HCT116 (cell line): ENCODE results near the gene ALKBH7. TPM values are rescaled to one million over a fixed set of nuclear protein-coding genes. Genes with fewer than 3 reads are reported as not detected.

ENCODE experiments used
- ATAC-seq: fragments of 200-7000 bp; cut with Tn5 transposase; 2 replicates; pipeline ENCODE4 v1.9.1; 2020; ENCODE audit warnings: mild to moderate bottlenecking, moderate library complexity
- BruUV-seq: library from RNA; stranded (reverse); fragments of 400-500 nt; replicated peaks from 2 replicates; lab custom pipeline; 2021; lab: Mats Ljungman, UMichigan
- CTCF ChIA-PET: fragments of 300-600 bp; sonication (Branson Sonifier 250); formaldehyde crosslinking; loops from one replicate; lab custom pipeline; 2021; ENCODE audit warnings: antibody characterized with exemption; lab: Charles Lee
- POLR2A ChIA-PET: fragments of 300-600, 350-600 bp; sonication (Branson Sonifier 250); formaldehyde crosslinking; loops from one replicate; lab custom pipeline; 2021; ENCODE audit warnings: antibody characterized with exemption; lab: Charles Lee
- RAD21 ChIA-PET, 2 experiments: fragments of 300-600 bp; sonication (Branson Sonifier 250); formaldehyde crosslinking; loops; one replicate each; lab custom pipeline; 2023; ENCODE audit warnings: low total read pairs in 2 of 2; ENCODE audit not compliant: uncharacterized antibody in 2 of 2, unreplicated experiment in 2 of 2, low non-redundant PET in 1 of 2; lab: Charles Lee
- DNase-seq: peaks from one replicate; pipeline ENCODE4 v3.0.0-alpha.2; 2010; ENCODE audit warnings: low read depth, low spot score
- H2AFZ ChIP-seq: fragments of 200-600 bp; shearing (Covaris generic), sonication (generic); 2 replicates; pipeline ENCODE4 v1.6.1; 2017; ENCODE audit warnings: low read depth, mixed run types, mixed read lengths, antibody characterized with exemption, low read length; ENCODE audit not compliant: poor library complexity, severe bottlenecking
- H3K27ac ChIP-seq: 2 replicates; pipeline ENCODE4 v1.5.1; 2012; ENCODE audit warnings: low read depth, low read length
- H3K27me3 ChIP-seq: fragments of 200-600 bp; sonication (generic); 2 replicates; pipeline ENCODE4 v1.6.1; 2016; ENCODE audit warnings: mixed run types, low read length, mixed read lengths; ENCODE audit not compliant: insufficient read depth
- H3K36me3 ChIP-seq, 2 experiments: fragments of 200-500 bp in 1 of 2; fragments of 200-600 bp in 1 of 2; sonication (Bioruptor generic) in 1 of 2; sonication (generic) in 1 of 2; 2 replicates each; pipeline versions ENCODE4 v1.5.1 to v1.6.1; 2014 to 2016; ENCODE audit warnings: low read length in 2 of 2, inconsistent platforms in 1 of 2, mixed read lengths in 1 of 2, mixed run types in 1 of 2; ENCODE audit not compliant: insufficient read depth in 2 of 2, control insufficient read depth in 1 of 2
- H3K4me1 ChIP-seq, 2 experiments: fragments of 200-600 bp in 1 of 2; sonication (generic) in 1 of 2; 2 replicates each; pipeline versions ENCODE4 v1.5.1 to v1.6.1; 2012 to 2017; ENCODE audit warnings: low read length in 2 of 2, inconsistent platforms in 1 of 2, mild to moderate bottlenecking in 1 of 2, mixed read lengths in 1 of 2, mixed run types in 1 of 2, moderate library complexity in 1 of 2; ENCODE audit not compliant: insufficient read depth in 2 of 2, control insufficient read depth in 1 of 2
- H3K4me2 ChIP-seq: fragments of 200-600 bp; sonication (generic); 2 replicates; pipeline ENCODE4 v1.6.1; 2017; ENCODE audit warnings: mixed run types, low read length, mixed read lengths
- H3K4me3 ChIP-seq, 2 experiments: fragments of 200-600 bp in 1 of 2; sonication (generic) in 1 of 2; replicated peaks in 1 of 2; 2 replicates each; pipeline ENCODE4 v1.5.1; 2011 to 2016; ENCODE audit warnings: low read length in 2 of 2, control low read depth in 1 of 2, low read depth in 1 of 2, mild to moderate bottlenecking in 1 of 2, mixed read lengths in 1 of 2, mixed run types in 1 of 2
- H3K79me2 ChIP-seq: fragments of 200-600 bp; sonication (generic); 2 replicates; pipeline ENCODE4 v1.6.1; 2017; ENCODE audit warnings: mild to moderate bottlenecking, mixed run types, low read length, moderate library complexity, mixed read lengths; ENCODE audit not compliant: insufficient read depth
- H3K9ac ChIP-seq: fragments of 200-600 bp; sonication (generic); 2 replicates; pipeline ENCODE4 v1.6.1; 2016; ENCODE audit warnings: low read length, mixed read lengths
- H3K9me2 ChIP-seq: fragments of 200-600 bp; sonication (generic), shearing (Covaris generic); 2 replicates; pipeline ENCODE4 v1.6.1; 2017; ENCODE audit warnings: mixed run types, mild to moderate bottlenecking, moderate library complexity; ENCODE audit not compliant: insufficient read depth
- H3K9me3 ChIP-seq, 2 experiments: fragments of 200-500 bp in 1 of 2; fragments of 200-600 bp in 1 of 2; sonication (Bioruptor generic) in 1 of 2; sonication (generic) in 1 of 2; 2 replicates each; pipeline ENCODE4 v1.6.1; 2014 to 2017; ENCODE audit warnings: low read length in 2 of 2, mixed read lengths in 2 of 2, inconsistent platforms in 1 of 2, low read depth in 1 of 2, mild to moderate bottlenecking in 1 of 2, mixed run types in 1 of 2, moderate library complexity in 1 of 2; ENCODE audit not compliant: control insufficient read depth in 1 of 2, insufficient read depth in 1 of 2
- H4K20me1 ChIP-seq: fragments of 200-600 bp; sonication (generic), shearing (Covaris generic); 2 replicates; pipeline ENCODE4 v1.6.1; 2017; ENCODE audit warnings: mixed run types, mild to moderate bottlenecking, moderate library complexity; ENCODE audit not compliant: insufficient read depth
- CBX3 ChIP-seq: IDR thresholded peaks from 2 replicates; pipeline ENCODE4 v1.6.1; 2012; ENCODE audit warnings: low read depth
- CEBPB ChIP-seq: IDR thresholded peaks from 2 replicates; pipeline ENCODE4 v1.6.1; 2012; ENCODE audit warnings: low read depth
- EGR1 ChIP-seq: IDR thresholded peaks from 2 replicates; pipeline ENCODE4 v1.6.1; 2012; ENCODE audit warnings: low read depth
- ELF1 ChIP-seq: IDR thresholded peaks from 2 replicates; pipeline ENCODE4 v1.6.1; 2012; ENCODE audit warnings: low read depth, borderline replicate concordance
- EZH2phosphoT487 ChIP-seq: fragments of 200-600 bp; IDR thresholded peaks from 2 replicates; pipeline ENCODE4 v1.6.1; 2018; ENCODE audit warnings: antibody characterized with exemption, borderline replicate concordance
- FOSL1 ChIP-seq: IDR thresholded peaks from 2 replicates; pipeline ENCODE4 v1.6.1; 2012; ENCODE audit warnings: low read depth
- POLR2A ChIP-seq: IDR thresholded peaks from 2 replicates; pipeline ENCODE4 v1.7.0; 2011; ENCODE audit warnings: borderline replicate concordance; ENCODE audit not compliant: insufficient read depth, insufficient read length; ENCODE audit errors: extremely low read depth
- POLR2AphosphoS5 ChIP-seq: IDR thresholded peaks from 2 replicates; pipeline ENCODE4 v1.6.1; 2011; ENCODE audit warnings: mild to moderate bottlenecking, low read depth, low read length, moderate library complexity
- RAD21 ChIP-seq: IDR thresholded peaks from 2 replicates; pipeline ENCODE4 v1.6.1; 2012; ENCODE audit warnings: low read depth, mild to moderate bottlenecking
- SIN3A ChIP-seq: IDR thresholded peaks from 2 replicates; pipeline ENCODE4 v1.6.1; 2012; ENCODE audit warnings: low read depth
- SRF ChIP-seq: IDR thresholded peaks from 2 replicates; pipeline ENCODE4 v1.6.1; 2012; ENCODE audit warnings: low read depth
- TCF7L2 ChIP-seq: IDR thresholded peaks from 2 replicates; pipeline ENCODE4 v1.7.0; 2011; ENCODE audit warnings: borderline replicate concordance, inconsistent platforms; ENCODE audit not compliant: insufficient read depth, insufficient read length; ENCODE audit errors: extremely low read depth
- YY1 ChIP-seq: IDR thresholded peaks from 2 replicates; pipeline ENCODE4 v1.6.1; 2011; ENCODE audit warnings: low read length, low read depth, moderate library complexity, mild to moderate bottlenecking; ENCODE audit not compliant: insufficient replicate concordance; ENCODE audit errors: extremely low read depth
- ZNF274 ChIP-seq: fragments of 200-500 bp; sonication (Bioruptor generic); IDR thresholded peaks from 2 replicates; pipeline ENCODE4 v1.6.1; 2014; ENCODE audit warnings: mild to moderate bottlenecking, low read depth, low read length, inconsistent platforms
- intact Hi-C: fragments of 100-400 bp; cut with micrococcal nuclease; formaldehyde crosslinking; loops from 2 replicates; pipeline ENCODE4 v1.10.0; 2022
- total RNA-seq: library from RNA; stranded (reverse); gene quantifications from one replicate; pipeline ENCODE4 v1.2.1, GENCODE V29; 2021; ENCODE audit not compliant: unreplicated experiment
- TF ChIP-seq, protein P1 (sequence below): IDR thresholded peaks from 2 replicates; pipeline ENCODE4 v1.6.1; 2012
- TF ChIP-seq, protein P2 (sequence below): IDR thresholded peaks from 2 replicates; pipeline ENCODE4 v1.6.1; 2012; ENCODE audit warnings: low read depth
- TF ChIP-seq, protein P3 (sequence below), 3 experiments: fragments of 200-600 bp in 1 of 3; sonication (generic) in 1 of 3; IDR thresholded peaks in 2 of 3; conservative IDR thresholded peaks in 1 of 3; 2 replicates each; pipeline ENCODE4 v1.5.1; 2012 to 2017; ENCODE audit warnings: low read depth in 2 of 3, low read length in 2 of 3, antibody characterized with exemption in 1 of 3, borderline replicate concordance in 1 of 3, control low read depth in 1 of 3, mild to moderate bottlenecking in 1 of 3, mixed read lengths in 1 of 3, mixed run types in 1 of 3, moderate library complexity in 1 of 3; ENCODE audit not compliant: insufficient read depth in 1 of 3

The ALKBH7 gene
- total RNA-seq, 1 experiment from 2014 or later = 57.1 TPM

DNA sequence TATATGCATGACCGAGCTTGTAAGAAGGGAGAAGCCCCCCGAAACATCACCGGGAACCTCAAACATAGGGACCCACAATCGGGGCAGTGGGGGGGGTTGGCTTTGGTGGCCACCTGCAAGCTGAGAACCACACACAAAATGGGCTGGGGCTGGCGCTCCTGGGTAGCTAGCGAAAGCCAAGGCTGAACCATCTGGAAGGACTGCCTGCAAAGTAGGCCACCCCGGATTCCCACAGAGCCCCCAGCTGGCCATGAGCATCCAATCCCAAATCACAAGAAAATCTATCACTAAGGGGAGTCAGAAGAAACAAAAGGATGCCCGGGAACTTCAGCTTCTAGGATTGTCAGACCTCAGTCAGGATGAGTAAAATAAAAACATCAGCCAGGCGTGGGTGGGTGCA, 5.9 kb downstream of the ALKBH7 start:
- Histone ChIP-seq H3K4me1 (peaks cover 5 to 7% of the 10 kb centered on the region in 2 experiments; a peak in 3 of 4 replicates), H3K9me3 (no peaks in the 10 kb centered on the region), H3K79me2 (no peaks in the 10 kb centered on the region), H3K9me2 (no peaks in the 10 kb centered on the region), H3K27me3 (no peaks in the 10 kb centered on the region), H4K20me1 (no peaks in the 10 kb centered on the region), H3K27ac (no peak overlapping the region), H2AFZ (no peak overlapping the region), H3K36me3 (peaks cover 16 to 20% of the 10 kb centered on the region in 2 experiments; a peak in 2 of 4 replicates), H3K4me3 (no peak overlapping the region), H3K9ac (no peak overlapping the region), H3K4me2 (no peak overlapping the region)
- DNase-seq (no peak), ATAC-seq (no peak)
- RAD21 ChIA-PET = no interaction called here
- POLR2A ChIA-PET = no interaction called here
- no TSS peak for BruUV-seq
- TF ChIP-seq ZNF274 = no peak
- TF ChIP-seq SIN3A = no peak
- no peak for TF ChIP-seq POLR2A
- TF ChIP-seq, protein P1, sequence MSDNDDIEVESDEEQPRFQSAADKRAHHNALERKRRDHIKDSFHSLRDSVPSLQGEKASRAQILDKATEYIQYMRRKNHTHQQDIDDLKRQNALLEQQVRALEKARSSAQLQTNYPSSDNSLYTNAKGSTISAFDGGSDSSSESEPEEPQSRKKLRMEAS = no peak
- TF ChIP-seq, protein P2, sequence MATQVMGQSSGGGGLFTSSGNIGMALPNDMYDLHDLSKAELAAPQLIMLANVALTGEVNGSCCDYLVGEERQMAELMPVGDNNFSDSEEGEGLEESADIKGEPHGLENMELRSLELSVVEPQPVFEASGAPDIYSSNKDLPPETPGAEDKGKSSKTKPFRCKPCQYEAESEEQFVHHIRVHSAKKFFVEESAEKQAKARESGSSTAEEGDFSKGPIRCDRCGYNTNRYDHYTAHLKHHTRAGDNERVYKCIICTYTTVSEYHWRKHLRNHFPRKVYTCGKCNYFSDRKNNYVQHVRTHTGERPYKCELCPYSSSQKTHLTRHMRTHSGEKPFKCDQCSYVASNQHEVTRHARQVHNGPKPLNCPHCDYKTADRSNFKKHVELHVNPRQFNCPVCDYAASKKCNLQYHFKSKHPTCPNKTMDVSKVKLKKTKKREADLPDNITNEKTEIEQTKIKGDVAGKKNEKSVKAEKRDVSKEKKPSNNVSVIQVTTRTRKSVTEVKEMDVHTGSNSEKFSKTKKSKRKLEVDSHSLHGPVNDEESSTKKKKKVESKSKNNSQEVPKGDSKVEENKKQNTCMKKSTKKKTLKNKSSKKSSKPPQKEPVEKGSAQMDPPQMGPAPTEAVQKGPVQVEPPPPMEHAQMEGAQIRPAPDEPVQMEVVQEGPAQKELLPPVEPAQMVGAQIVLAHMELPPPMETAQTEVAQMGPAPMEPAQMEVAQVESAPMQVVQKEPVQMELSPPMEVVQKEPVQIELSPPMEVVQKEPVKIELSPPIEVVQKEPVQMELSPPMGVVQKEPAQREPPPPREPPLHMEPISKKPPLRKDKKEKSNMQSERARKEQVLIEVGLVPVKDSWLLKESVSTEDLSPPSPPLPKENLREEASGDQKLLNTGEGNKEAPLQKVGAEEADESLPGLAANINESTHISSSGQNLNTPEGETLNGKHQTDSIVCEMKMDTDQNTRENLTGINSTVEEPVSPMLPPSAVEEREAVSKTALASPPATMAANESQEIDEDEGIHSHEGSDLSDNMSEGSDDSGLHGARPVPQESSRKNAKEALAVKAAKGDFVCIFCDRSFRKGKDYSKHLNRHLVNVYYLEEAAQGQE = no peak
- TF ChIP-seq POLR2AphosphoS5 = no peak
- no peak for TF ChIP-seq YY1
- TF ChIP-seq CBX3 = no peak
- TF ChIP-seq CEBPB = no peak
- TF ChIP-seq ELF1 = no peak
- TF ChIP-seq TCF7L2 = no peak
- TF ChIP-seq EZH2phosphoT487 = no peak
- TF ChIP-seq SRF = no peak
- no peak for TF ChIP-seq RAD21
- no peak for TF ChIP-seq FOSL1
- TF ChIP-seq, protein P3, sequence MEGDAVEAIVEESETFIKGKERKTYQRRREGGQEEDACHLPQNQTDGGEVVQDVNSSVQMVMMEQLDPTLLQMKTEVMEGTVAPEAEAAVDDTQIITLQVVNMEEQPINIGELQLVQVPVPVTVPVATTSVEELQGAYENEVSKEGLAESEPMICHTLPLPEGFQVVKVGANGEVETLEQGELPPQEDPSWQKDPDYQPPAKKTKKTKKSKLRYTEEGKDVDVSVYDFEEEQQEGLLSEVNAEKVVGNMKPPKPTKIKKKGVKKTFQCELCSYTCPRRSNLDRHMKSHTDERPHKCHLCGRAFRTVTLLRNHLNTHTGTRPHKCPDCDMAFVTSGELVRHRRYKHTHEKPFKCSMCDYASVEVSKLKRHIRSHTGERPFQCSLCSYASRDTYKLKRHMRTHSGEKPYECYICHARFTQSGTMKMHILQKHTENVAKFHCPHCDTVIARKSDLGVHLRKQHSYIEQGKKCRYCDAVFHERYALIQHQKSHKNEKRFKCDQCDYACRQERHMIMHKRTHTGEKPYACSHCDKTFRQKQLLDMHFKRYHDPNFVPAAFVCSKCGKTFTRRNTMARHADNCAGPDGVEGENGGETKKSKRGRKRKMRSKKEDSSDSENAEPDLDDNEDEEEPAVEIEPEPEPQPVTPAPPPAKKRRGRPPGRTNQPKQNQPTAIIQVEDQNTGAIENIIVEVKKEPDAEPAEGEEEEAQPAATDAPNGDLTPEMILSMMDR (IDR thresholded peaks at IDR 0.05 in 2 of 3, conservative IDR thresholded peaks at IDR 0.05 in 1 of 3; ENCODE audit: borderline replicate concordance in 1 of 3, insufficient read depth in 1 of 3, low read depth in 2 of 3, low read length in 2 of 3) = no peak
- TF ChIP-seq EGR1 = no peak
- intact Hi-C loops = no loop called here
- CTCF ChIA-PET = no interaction called here
